DOHH2 (cell line): ENCODE measurements around the gene COL17A1.

ENCODE experiments used
- H3F3A ChIP-seq: fragments of 200-600 bp; sonication (generic), shearing (Covaris generic); 2 replicates; pipeline ENCODE4 v1.6.0; 2016; ENCODE audit warnings: antibody characterized with exemption, mild to moderate bottlenecking; ENCODE audit not compliant: control insufficient read depth, insufficient read depth
- H3K27ac ChIP-seq: fragments of 200-600 bp; sonication (generic); 2 replicates; pipeline ENCODE4 v1.5.1; 2014; ENCODE audit warnings: low read depth, mild to moderate bottlenecking, low read length, moderate library complexity
- H3K27me3 ChIP-seq: fragments of 200-600 bp; sonication (generic); 2 replicates; pipeline ENCODE4 v1.6.1; 2014; ENCODE audit warnings: mild to moderate bottlenecking, low read length, mixed read lengths; ENCODE audit not compliant: control insufficient read depth
- H3K36me3 ChIP-seq: fragments of 200-600 bp; sonication (generic); 2 replicates; pipeline ENCODE4 v1.6.1; 2014; ENCODE audit warnings: mild to moderate bottlenecking, low read length, moderate library complexity, mixed read lengths; ENCODE audit not compliant: control insufficient read depth
- H3K4me1 ChIP-seq: fragments of 200-600 bp; sonication (generic); 2 replicates; pipeline ENCODE4 v1.6.1; 2014; ENCODE audit warnings: mild to moderate bottlenecking, low read length, mixed read lengths; ENCODE audit not compliant: control insufficient read depth
- H3K4me2 ChIP-seq: fragments of 200-600 bp; sonication (generic); 2 replicates; pipeline ENCODE4 v1.6.0; 2014; ENCODE audit warnings: mild to moderate bottlenecking, low read length, moderate library complexity
- H3K4me3 ChIP-seq: fragments of 200-600 bp; sonication (generic); 2 replicates; pipeline ENCODE4 v1.5.1; 2014; ENCODE audit warnings: mild to moderate bottlenecking, low read length, mixed read lengths
- H3K79me2 ChIP-seq: fragments of 200-600 bp; sonication (generic); 2 replicates; pipeline ENCODE4 v1.6.1; 2014; ENCODE audit warnings: mild to moderate bottlenecking, low read length, mixed read lengths; ENCODE audit not compliant: control insufficient read depth
- H3K9me2 ChIP-seq: fragments of 200-600 bp; sonication (generic); replicated peaks from 2 replicates; pipeline ENCODE4 v1.6.1; 2014; ENCODE audit warnings: mild to moderate bottlenecking, low read length, mixed read lengths; ENCODE audit not compliant: control insufficient read depth
- H3K9me3 ChIP-seq: fragments of 200-600 bp; sonication (generic); 2 replicates; pipeline ENCODE4 v1.6.1; 2014; ENCODE audit warnings: antibody characterized with exemption, low read length, mixed read lengths; ENCODE audit not compliant: control insufficient read depth, insufficient read depth
- H4K20me1 ChIP-seq: fragments of 200-600 bp; sonication (generic); 2 replicates; pipeline ENCODE4 v1.6.0; 2014; ENCODE audit warnings: low read depth, mild to moderate bottlenecking, antibody characterized with exemption, low read length, moderate library complexity; ENCODE audit not compliant: control insufficient read depth, insufficient read depth
- CTCF ChIP-seq: fragments of 200-600 bp; sonication (generic); IDR thresholded peaks from one replicate; pipeline ENCODE4 v1.5.1; 2014; ENCODE audit warnings: antibody characterized with exemption, mild to moderate bottlenecking, low read depth, low read length; ENCODE audit not compliant: poor library complexity, severe bottlenecking
- EZH2phosphoT487 ChIP-seq: fragments of 200-600 bp; sonication (generic); IDR thresholded peaks from 2 replicates; pipeline ENCODE4 v1.6.1; 2017; ENCODE audit warnings: borderline replicate concordance, mild to moderate bottlenecking, antibody characterized with exemption, low read length, moderate library complexity, mixed read lengths

Gene COL17A1

GRCh38 chr10:103998805-103999204, 86.9 kb downstream of the COL17A1 start:
- no peaks in the 10 kb centered on the region for H3K9me2 ChIP-seq
- H3K36me3 ChIP-seq, result peaks cover 51% of the 10 kb centered on the region
- no peak overlapping the region for H3K4me2 ChIP-seq
- no peak overlapping the region for H3K4me3 ChIP-seq
- no peaks in the 10 kb centered on the region for H3K27me3 ChIP-seq
- H3K9me3 ChIP-seq, result no peaks in the 10 kb centered on the region
- no peaks in the 10 kb centered on the region for H4K20me1 ChIP-seq
- no peak for TF ChIP-seq EZH2phosphoT487
- TF ChIP-seq CTCF, result no peak
- no peak overlapping the region for H3K27ac ChIP-seq
- H3K4me1 ChIP-seq, result no peaks in the 10 kb centered on the region
- no peaks in the 10 kb centered on the region for H3K79me2 ChIP-seq
- no peaks in the 10 kb centered on the region for H3F3A ChIP-seq

GRCh38 chr10:103995134-103995533, 90.5 kb downstream of the COL17A1 start:
- Histone ChIP-seq H3K79me2 (no peaks in the 10 kb centered on the region), H3K9me2 (no peaks in the 10 kb centered on the region), H3K27ac (no peak overlapping the region), H3F3A (no peaks in the 10 kb centered on the region), H4K20me1 (no peaks in the 10 kb centered on the region), H3K4me3 (no peak overlapping the region), H3K4me2 (no peak overlapping the region), H3K36me3 (peaks cover 23% of the 10 kb centered on the region), H3K4me1 (no peaks in the 10 kb centered on the region), H3K9me3 (no peaks in the 10 kb centered on the region), H3K27me3 (no peaks in the 10 kb centered on the region)
- TF ChIP-seq CTCF, result no peak
- no peak for TF ChIP-seq EZH2phosphoT487

- H3F3A ChIP-seq, result no peaks in the 10 kb centered on the region
- H3K4me1 ChIP-seq, result no peaks in the 10 kb centered on the region
- no peak overlapping the region for H3K4me2 ChIP-seq
- peaks cover 24% of the 10 kb centered on the region for H3K79me2 ChIP-seq
- H3K4me3 ChIP-seq, result no peak overlapping the region
- TF ChIP-seq CTCF, result no peak
- no peak for TF ChIP-seq EZH2phosphoT487
- no peaks in the 10 kb centered on the region for H3K9me3 ChIP-seq
- no peaks in the 10 kb centered on the region for H3K27me3 ChIP-seq
- no peaks in the 10 kb centered on the region for H3K9me2 ChIP-seq
- no peaks in the 10 kb centered on the region for H3K36me3 ChIP-seq
- H4K20me1 ChIP-seq, result no peaks in the 10 kb centered on the region
- H3K27ac ChIP-seq, result no peak overlapping the region
Measured at GRCh38 chr10:103991393-103992128, 94.1 kb downstream of the COL17A1 start.
